Ovary (tissue), 9 donors: ENCODE measurements around the gene FGG. TPM values are rescaled to one million over a fixed set of nuclear protein-coding genes. Genes with fewer than 3 reads are reported as not detected.

Experiments used
- DNase-seq, 5 donors: peaks; one replicate each; pipeline ENCODE4 v3.0.0-alpha.2; 2019 to 2020
- H3K27ac ChIP-seq, 2 donors: fragments of 200-600 bp; one replicate each; pipeline versions ENCODE4 v1.5.1 to v1.8.0; 2019 to 2022
- H3K27me3 ChIP-seq: fragments of 200-600 bp; one replicate; pipeline ENCODE4 v1.8.0; 2022
- H3K36me3 ChIP-seq: fragments of 200-600 bp; sonication (generic); one replicate; pipeline ENCODE4 v1.5.1; 2019
- H3K4me1 ChIP-seq: one replicate; pipeline ENCODE4 v1.8.1; 2013; ENCODE audit warnings: mild to moderate bottlenecking, moderate library complexity; ENCODE audit not compliant: insufficient read depth
- H3K4me3 ChIP-seq: fragments of 200-600 bp; sonication (generic); one replicate; pipeline ENCODE4 v1.5.1; 2017
- H3K9me3 ChIP-seq, 2 donors: fragments of 200-600 bp in 1 of 2; sonication (generic) in 1 of 2; one replicate each; pipeline versions ENCODE4 v1.5.1 to v1.8.1; 2013 to 2019; ENCODE audit warnings: mild to moderate bottlenecking in 1 of 2, moderate library complexity in 1 of 2
- CTCF ChIP-seq, 3 donors: fragments of 450-650 bp in 2 of 3; fragments of 200-600 bp in 1 of 3; IDR thresholded peaks; one replicate each; pipeline versions ENCODE4 v1.5.1 to v1.8.0; 2016 to 2022; ENCODE audit warnings: antibody characterized with exemption in 3 of 3, mild to moderate bottlenecking in 1 of 3
- EP300 ChIP-seq: sonication (generic); formaldehyde crosslinking; IDR thresholded peaks from one replicate; pipeline ENCODE4 v1.6.1; 2017; ENCODE audit warnings: antibody characterized with exemption
- POLR2A ChIP-seq: fragments of 450-650 bp; IDR thresholded peaks from one replicate; pipeline ENCODE4 v1.6.1; 2017; ENCODE audit warnings: antibody characterized with exemption, mild to moderate bottlenecking, moderate library complexity
- WGBS, 3 donors: extraction: QIAGEN DNeasy Blood & Tissue Kit in 1 of 3; methylation state at CpG; one replicate each; pipeline versions ENCODE4 v1.1.5 to v1.1.7; 2013 to 2017; 5-methylcytosine and 5-hydroxymethylcytosine counted together
- intact Hi-C, 4 donors: fragments of 100-400 bp; cut with DNase I; formaldehyde crosslinking; loops; one replicate each; pipeline versions ENCODE4 v1.11.0 to v1.15.1; 2022 to 2023
- polyA plus RNA-seq, 2 donors: library from polyadenylated mRNA; stranded (reverse); fragments of 200-250 nt in 1 of 2; fragments of 350-450 nt in 1 of 2; fragmentation: Illumina TruSeq in 1 of 2; extraction: RNeasy Lipid Tissue Mini Kit (QIAGEN cat#74804) in 1 of 2; gene quantifications; one replicate each; pipeline ENCODE4 v1.2.3, GENCODE V29; 2013 to 2014
- total RNA-seq, 7 donors: library from RNA; depleted of rRNA in 2 of 7; stranded (reverse); fragments of >200 nt in 2 of 7; fragmentation: NEBNext Ultra II Directional in 3 of 7; extraction: Animal tissue kit (Norgen Biotek cat#: 25700) in 3 of 7; gene quantifications; one replicate each; pipeline versions ENCODE4 v1.1.0 to v1.2.4, GENCODE V29; 2016 to 2023
- donor health status: DM: no; HTN: no; CAD: no; lungs with moderate emphysema.
- donor health status: DM: no; HTN: no; CAD: no.
- donor health status: Bipolar disorder and iron deficiency.
- donor health status: DM: yes; HTN: yes; CAD: no.
- donor health status: DM: no; HTN: no; CAD: no.
- donor health status: DM: yes; HTN: yes; CAD: no.

The FGG gene
- total and polyA plus RNA-seq, 9 donors = 0.24 to 23.1 (median 1.8) TPM; not detected in 1

- TF ChIP-seq POLR2A = no peak
- no peak for TF ChIP-seq EP300
- no peak for TF ChIP-seq CTCF (IDR thresholded peaks at IDR 0.05)
- Histone ChIP-seq H3K27me3 (no peaks in the 10 kb centered on the region), H3K4me1 (no peaks in the 10 kb centered on the region), H3K36me3 (no peaks in the 10 kb centered on the region), H3K9me3 (no peaks in the 10 kb centered on the region), H3K4me3 (no peak overlapping the region), H3K27ac (no peak overlapping the region)
- intact Hi-C loops = no loop called here
- DNase-seq = no peak
These were observed 17.9 kb upstream of the FGG start for GRCh38 chr4:154630324-154630723.

- Histone ChIP-seq H3K9me3 (no peaks in the 10 kb centered on the region), H3K27ac (no peak overlapping the region), H3K4me3 (peak overlapping the region; percentile 35), H3K27me3 (no peaks in the 10 kb centered on the region), H3K4me1 (no peaks in the 10 kb centered on the region), H3K36me3 (no peaks in the 10 kb centered on the region)
- intact Hi-C loops = no loop called here
- DNase-seq = peak; percentile 33 to 66 (median 50)
- 5 to 10% (median 9%) methylated on average over 37 to 48 of the region's 48 CpGs for WGBS, 3 donors
- TF ChIP-seq EP300 = no peak
- TF ChIP-seq POLR2A = no peak
- TF ChIP-seq CTCF (IDR thresholded peaks at IDR 0.05) = peak in 1 of 3 donors; percentile 33
These were observed 14.5 kb upstream of the FGG start for GRCh38 chr4:154626793-154627484.

- H3K9me3 ChIP-seq = no peaks in the 10 kb centered on the region
- WGBS, 3 donors = 84 to 92% (median 86%) methylated on average over 3 of the region's 3 CpGs
- TF ChIP-seq POLR2A (no peak), CTCF (IDR thresholded peaks at IDR 0.05) (no peak), EP300 (no peak)
- no peak for DNase-seq
- H3K4me3 ChIP-seq = no peak overlapping the region
- no peak overlapping the region for H3K27ac ChIP-seq
- no peaks in the 10 kb centered on the region for H3K4me1 ChIP-seq
- no peaks in the 10 kb centered on the region for H3K36me3 ChIP-seq
- no peaks in the 10 kb centered on the region for H3K27me3 ChIP-seq
- intact Hi-C loops = no loop called here
These were observed 13.5 kb upstream of the FGG start for GRCh38 chr4:154625971-154626370.

- no peaks in the 10 kb centered on the region for H3K9me3 ChIP-seq
- no peaks in the 10 kb centered on the region for H3K4me1 ChIP-seq
- TF ChIP-seq CTCF (IDR thresholded peaks at IDR 0.05) (no peak), POLR2A (no peak), EP300 (no peak)
- H3K27me3 ChIP-seq = no peaks in the 10 kb centered on the region
- no peak overlapping the region for H3K4me3 ChIP-seq
- intact Hi-C loops = loop anchor here in 1 of 4 donors (5.0 kb wide), 1 partner anchor 72 kb away; the partner anchor contains the start of gene PLRG1
- 85 to 86% (median 86%) methylated on average over 7 of the region's 7 CpGs for WGBS, 3 donors
- H3K36me3 ChIP-seq = no peaks in the 10 kb centered on the region
- DNase-seq = no peak
- no peak overlapping the region for H3K27ac ChIP-seq
These were observed 11.5 kb upstream of the FGG start for GRCh38 chr4:154623995-154624394.
